Left colon (tissue), 2 donors: Measurements from ENCODE around the gene ZNF888. TPM values are rescaled to one million over a fixed set of nuclear protein-coding genes. Genes with fewer than 3 reads are reported as not detected.
"Not testable (repeated sequence)": the region's sequence is repeated elsewhere in the genome, so short reads cannot be mapped to it uniquely, and the experiment has no call there.

Source experiments
- ATAC-seq: fragments of 200-7000 bp; cut with Tn5 transposase; one replicate; pipeline ENCODE4 v1.9.1; 2020; ENCODE audit warnings: mild to moderate bottlenecking, moderate library complexity
- DNase-seq, 2 donors: peaks; one replicate each; pipeline ENCODE4 v3.0.0-alpha.2; 2020
- intact Hi-C, 2 donors: fragments of 100-400 bp; cut with DNase I in 1 of 2; cut with micrococcal nuclease in 1 of 2; formaldehyde crosslinking; loops; one replicate each; pipeline versions ENCODE4 v1.11.2 to v1.14.0; 2022; cut with DNase I, micrococcal nuclease
- total RNA-seq, 2 donors: library from RNA; stranded (reverse); fragmentation: NEBNext Ultra II Directional; extraction: Animal tissue kit (Norgen Biotek cat#: 25700); gene quantifications; one replicate each; pipeline ENCODE4 v1.2.1, GENCODE V29; 2021
- donor health status: DM: no; HTN: no; CAD: no.
- donor health status: DM: yes; HTN: yes; CAD: no.

The ZNF888 gene
- total RNA-seq, 2 donors from 2014 or later, result 11.4 to 18.3 TPM

DNA sequence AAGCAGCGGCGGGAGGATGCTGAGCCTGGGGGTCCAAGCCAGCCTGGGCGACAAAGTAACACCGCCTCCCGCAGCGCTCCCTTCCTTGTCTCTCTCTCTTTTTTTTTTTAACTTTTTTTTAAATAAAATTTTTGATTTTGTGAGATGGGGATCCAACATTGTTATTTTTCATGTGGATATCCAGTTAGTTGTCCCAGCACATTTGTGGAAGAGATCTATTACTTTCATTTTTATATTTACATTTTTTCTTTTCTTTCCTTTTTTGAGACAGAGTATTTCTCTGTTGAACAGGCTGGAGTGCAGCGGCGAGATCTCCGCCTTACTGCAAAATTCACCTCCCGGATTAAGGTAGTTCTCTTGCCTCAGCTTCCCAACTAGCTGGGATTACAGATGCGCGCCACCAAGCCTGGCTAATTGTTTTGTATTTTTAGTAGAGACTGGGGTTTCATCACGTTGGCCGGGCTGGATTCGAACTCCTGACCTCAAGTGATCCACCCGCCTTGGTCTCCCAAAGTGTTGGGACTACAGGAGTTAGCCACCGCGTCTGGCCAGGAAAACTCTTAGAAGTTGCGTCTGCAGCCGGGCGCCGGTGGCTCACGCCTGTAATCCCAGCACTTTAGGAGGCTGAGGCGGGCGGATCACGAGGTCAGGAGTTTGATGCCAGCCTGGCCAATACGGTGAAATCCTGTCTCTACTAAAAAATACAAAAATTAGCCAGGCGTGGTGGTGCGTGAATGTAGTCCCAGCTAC lies 20.1 kb upstream of the ZNF888 start:
- ATAC-seq, result no peak
- no peak for DNase-seq
- intact Hi-C loops, result no loop called here

DNA sequence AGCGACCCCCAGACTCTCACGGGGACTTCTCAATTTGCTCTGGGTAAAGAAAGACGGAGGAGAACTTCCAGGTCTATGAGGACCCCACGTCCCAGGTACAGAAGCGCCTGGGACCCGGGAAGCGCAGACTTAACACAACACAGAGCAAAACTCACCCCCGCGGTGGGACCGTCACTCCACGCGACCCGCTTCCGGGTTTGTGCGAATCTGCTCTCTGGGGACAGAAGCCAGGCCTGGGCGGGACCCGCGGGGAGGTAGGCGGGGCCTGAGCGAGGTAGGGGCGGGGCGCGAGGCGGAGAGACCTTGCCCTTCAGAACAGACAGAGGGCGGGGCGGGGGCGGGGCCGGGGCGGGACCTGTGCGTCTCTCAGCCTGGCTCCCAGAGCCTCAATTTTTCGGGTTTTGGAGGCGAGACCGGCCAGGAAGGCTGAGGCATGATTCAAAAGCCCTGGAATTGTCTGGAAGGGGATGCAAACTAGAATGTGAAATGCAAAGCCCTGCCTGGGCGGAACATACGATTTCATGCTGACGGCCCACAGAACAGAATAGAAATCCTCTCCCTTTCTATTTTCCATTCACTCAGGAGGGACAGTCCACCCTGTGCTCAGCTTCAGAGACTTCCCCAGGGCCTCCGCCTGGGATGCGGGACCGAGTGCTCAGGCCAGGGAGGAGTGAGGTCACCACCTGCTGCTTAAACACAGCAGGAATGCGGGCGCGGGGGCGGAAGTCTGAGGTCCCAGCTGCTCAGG lies 19.3 kb upstream of the ZNF888 start:
- intact Hi-C loops, result no loop called here
- peak; percentile 93 to 95 for DNase-seq
- ATAC-seq, result peak; percentile 89

GRCh38 chr19:52941941-52942385 lies 18.7 kb upstream of the ZNF888 start:
- ATAC-seq (peak; percentile 44), DNase-seq (peak; percentile 49 to 66)
- intact Hi-C loops, result no loop called here

- ATAC-seq, DNase-seq, intact Hi-C loops: not testable (repeated sequence)
Observed at GRCh38 chr19:52941523-52941922, 18.3 kb upstream of the ZNF888 start.

DNA sequence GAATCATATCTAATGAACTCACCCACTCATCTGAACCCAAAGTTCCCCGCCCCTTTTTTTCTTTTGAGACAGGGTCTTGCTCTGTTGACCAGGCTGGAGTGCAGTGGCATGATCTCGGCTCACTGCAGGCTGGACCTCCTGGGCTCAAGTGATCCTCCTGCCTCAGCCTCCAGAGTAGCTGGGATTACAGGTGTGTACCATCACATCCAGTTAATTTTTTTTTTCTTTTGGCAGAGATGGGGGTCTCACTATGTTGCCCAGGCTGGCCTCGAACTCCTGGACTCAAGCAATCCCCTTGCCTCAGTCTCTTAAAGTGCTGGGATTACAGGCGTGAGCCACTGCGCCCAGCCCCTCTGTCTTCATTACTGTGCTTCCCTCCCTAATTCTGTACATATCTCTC lies 17.7 kb upstream of the ZNF888 start:
- intact Hi-C loops, DNase-seq, ATAC-seq: not testable (repeated sequence)

GRCh38 chr19:52938761-52939160 lies 15.5 kb upstream of the ZNF888 start:
- intact Hi-C loops, result no loop called here
- ATAC-seq (no peak), DNase-seq (no peak)

GRCh38 chr19:52936954-52937325 lies 13.7 kb upstream of the ZNF888 start:
- no peak for DNase-seq
- intact Hi-C loops, result no loop called here
- peak; percentile 43 for ATAC-seq

GRCh38 chr19:52936151-52936953 lies 13.1 kb upstream of the ZNF888 start:
- DNase-seq (peak; percentile 51 to 63), ATAC-seq (peak; percentile 89)
- intact Hi-C loops, result no loop called here

- ATAC-seq (peak; percentile 41), DNase-seq (peak in 1 of 2 donors; percentile 45)
- intact Hi-C loops, result no loop called here
Observed at GRCh38 chr19:52935434-52935833, 12.2 kb upstream of the ZNF888 start.

DNA sequence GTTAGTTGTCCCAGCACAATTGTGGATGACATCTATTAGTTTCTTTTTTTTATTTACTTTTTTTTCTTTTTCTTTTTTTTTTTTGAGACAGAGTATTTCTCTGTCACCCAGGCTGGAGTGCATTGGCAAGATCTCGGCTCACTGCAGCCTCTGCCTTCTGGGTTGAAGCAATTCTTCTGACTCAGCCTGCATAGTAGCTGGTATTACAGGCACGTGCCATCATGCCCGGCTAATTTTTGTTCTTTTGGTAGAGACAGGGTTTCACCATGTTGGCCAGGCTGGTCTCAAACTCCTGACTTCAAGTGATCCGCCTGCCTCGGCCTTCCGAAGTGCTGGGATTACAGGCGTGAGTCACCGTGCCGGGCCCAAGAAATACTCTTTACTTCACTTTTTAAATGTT lies 1.4 kb upstream of the ZNF888 start:
- intact Hi-C loops, DNase-seq: not testable (repeated sequence)

GRCh38 chr19:52923778-52924593 lies 758 bp upstream of the ZNF888 start:
- peak; percentile 70 for ATAC-seq
- DNase-seq, result peak; percentile 77 to 87
- intact Hi-C loops, result no loop called here

More for the DNA sequence above, 1.4 kb upstream of the ZNF888 start:
- not testable (repeated sequence) for ATAC-seq

GRCh38 chr19:52917531-52917930 lies 5.7 kb downstream of the ZNF888 start:
- DNase-seq, result no peak
- ATAC-seq, result no peak

DNA sequence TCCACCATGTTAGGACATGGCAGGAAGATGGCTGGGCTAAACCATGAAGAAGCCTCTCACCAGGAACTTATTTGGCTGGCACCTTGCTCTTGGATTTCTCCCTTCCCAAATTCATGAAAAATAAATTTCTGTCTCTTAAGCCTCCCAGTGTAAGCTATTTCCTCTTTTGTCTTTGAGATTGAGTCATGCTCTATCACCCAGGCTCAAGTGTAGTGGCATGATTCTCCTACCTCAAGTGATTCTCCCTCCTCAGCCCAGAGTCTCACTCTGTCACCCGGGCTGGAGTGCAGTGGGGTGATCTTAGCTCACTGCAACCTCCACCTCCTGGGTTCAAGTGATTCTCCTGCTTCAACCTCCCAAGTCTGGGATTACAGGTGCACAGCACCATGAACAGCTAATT lies 12.6 kb downstream of the ZNF888 start:
- DNase-seq (no peak), ATAC-seq (no peak)
- intact Hi-C loops, result no loop called here

More at GRCh38 chr19:52917531-52917930, 5.7 kb downstream of the ZNF888 start:
- intact Hi-C loops, result no loop called here

GRCh38 chr19:52904052-52904780 lies 19.0 kb downstream of the ZNF888 start:
- ATAC-seq, DNase-seq, intact Hi-C loops: not testable (repeated sequence)

- ATAC-seq (no peak), DNase-seq (no peak)
- intact Hi-C loops, result no loop called here
Observed at GRCh38 chr19:52901842-52902241, 21.4 kb downstream of the ZNF888 start.

GRCh38 chr19:52898596-52898995 lies 24.6 kb downstream of the ZNF888 start:
- intact Hi-C loops, ATAC-seq, DNase-seq: not testable (repeated sequence)

GRCh38 chr19:52898101-52898500 lies 25.1 kb downstream of the ZNF888 start:
- DNase-seq (peak in 1 of 2 donors; percentile 9), ATAC-seq (no peak)
- intact Hi-C loops, result no loop called here
